IMR-90 (cell line): ENCODE results near the gene EFHC1. TPM values are rescaled to one million over a fixed set of nuclear protein-coding genes. Genes with fewer than 3 reads are reported as not detected.

ENCODE experiments used
- ATAC-seq: fragments of 200-7000 bp; cut with Tn5 transposase; 2 replicates; pipeline ENCODE4 v1.9.1; 2020; ENCODE audit warnings: low read depth, mild to moderate bottlenecking, moderate library complexity
- BruUV-seq: library from RNA; stranded (reverse); fragments of 400-500 nt; replicated peaks from 2 replicates; lab custom pipeline; 2021; lab: Mats Ljungman, UMichigan
- CTCF ChIA-PET: fragments of 300-600 bp; formaldehyde crosslinking; extraction: SDS; loops from one replicate; lab custom pipeline; 2021; ENCODE audit warnings: antibody characterized with exemption; lab: Yijun Ruan, JAX
- POLR2A ChIA-PET: fragments of 300-600 bp; sonication (Branson Sonifier 250); formaldehyde crosslinking; loops from one replicate; lab custom pipeline; 2022; ENCODE audit warnings: antibody characterized with exemption; ENCODE audit not compliant: unreplicated experiment; lab: Charles Lee
- DNase-seq: peaks from one replicate; pipeline ENCODE4 v3.0.0; 2013
- H2AFZ ChIP-seq: replicated peaks from 2 replicates; pipeline ENCODE3; 2013; ENCODE audit warnings: low read length, mild to moderate bottlenecking; ENCODE audit not compliant: poor library complexity
- H2AK5ac ChIP-seq: 2 replicates; pipeline ENCODE4 v1.6.1; 2013; ENCODE audit warnings: low read depth, low read length, inconsistent platforms
- H2AK9ac ChIP-seq: replicated peaks from 2 replicates; pipeline ENCODE3; 2013; ENCODE audit warnings: mild to moderate bottlenecking, low read depth, low read length, moderate library complexity; ENCODE audit not compliant: poor library complexity
- H2BK120ac ChIP-seq: 2 replicates; pipeline ENCODE4 v1.6.1; 2013; ENCODE audit warnings: low read depth, low read length, inconsistent platforms
- H2BK15ac ChIP-seq: 3 replicates; pipeline ENCODE4 v1.6.1; 2013; ENCODE audit warnings: low read depth, low read length, inconsistent platforms
- H2BK20ac ChIP-seq: 2 replicates; pipeline ENCODE4 v1.6.1; 2013; ENCODE audit warnings: low read depth, mild to moderate bottlenecking, inconsistent platforms, low read length, moderate library complexity
- H2BK5ac ChIP-seq: 2 replicates; pipeline ENCODE4 v1.6.1; 2013; ENCODE audit warnings: mild to moderate bottlenecking, low read depth, low read length, inconsistent platforms; ENCODE audit not compliant: poor library complexity, severe bottlenecking
- H3K14ac ChIP-seq: replicated peaks from 2 replicates; pipeline ENCODE4 v1.6.1; 2013; ENCODE audit warnings: low read depth, low read length, inconsistent platforms
- H3K18ac ChIP-seq: 2 replicates; pipeline ENCODE4 v1.6.1; 2013; ENCODE audit warnings: low read depth, low read length, control low read depth
- H3K23ac ChIP-seq: 2 replicates; pipeline ENCODE4 v1.6.1; 2013; ENCODE audit warnings: low read depth, low read length, inconsistent platforms
- H3K27ac ChIP-seq: 2 replicates; pipeline ENCODE4 v1.5.1; 2013; ENCODE audit warnings: mild to moderate bottlenecking, control low read depth, low read length; ENCODE audit not compliant: insufficient read depth
- H3K27me3 ChIP-seq: 2 replicates; pipeline ENCODE4 v1.6.1; 2013; ENCODE audit warnings: low read length; ENCODE audit not compliant: control insufficient read depth, insufficient read depth
- H3K36me3 ChIP-seq: 2 replicates; pipeline ENCODE4 v1.6.1; 2013; ENCODE audit warnings: low read length, mixed read lengths; ENCODE audit not compliant: control insufficient read depth, insufficient read depth
- H3K4ac ChIP-seq: 2 replicates; pipeline ENCODE4 v1.6.1; 2013; ENCODE audit warnings: low read depth, low read length, inconsistent platforms
- H3K4me1 ChIP-seq: 2 replicates; pipeline ENCODE4 v1.6.1; 2013; ENCODE audit warnings: low read length, mixed read lengths; ENCODE audit not compliant: control insufficient read depth, insufficient read depth
- H3K4me2 ChIP-seq: 2 replicates; pipeline ENCODE4 v1.6.1; 2013; ENCODE audit warnings: low read depth, mild to moderate bottlenecking, control low read depth, low read length, moderate library complexity
- H3K4me3 ChIP-seq: 2 replicates; pipeline ENCODE4 v1.5.1; 2013; ENCODE audit warnings: low read depth, mild to moderate bottlenecking, control low read depth, low read length, moderate library complexity; ENCODE audit not compliant: insufficient read depth
- H3K56ac ChIP-seq: 2 replicates; pipeline ENCODE4 v1.6.1; 2013; ENCODE audit warnings: low read length, inconsistent platforms; ENCODE audit not compliant: insufficient read depth; ENCODE audit errors: extremely low read depth
- H3K79me1 ChIP-seq, 2 experiments: 2 replicates each; pipeline ENCODE4 v1.6.1; 2013; ENCODE audit warnings: low read length in 2 of 2, inconsistent platforms in 1 of 2, low read depth in 1 of 2
- H3K9ac ChIP-seq: 2 replicates; pipeline ENCODE4 v1.6.1; 2013; ENCODE audit warnings: low read depth, low read length, control low read depth
- H3K9me1 ChIP-seq: 2 replicates; pipeline ENCODE4 v1.6.1; 2013; ENCODE audit warnings: low read length, inconsistent platforms; ENCODE audit not compliant: insufficient read depth
- H3K9me3 ChIP-seq: 2 replicates; pipeline ENCODE4 v1.6.1; 2013; ENCODE audit warnings: low read length; ENCODE audit not compliant: control insufficient read depth, insufficient read depth
- H4K20me1 ChIP-seq: 2 replicates; pipeline ENCODE4 v1.6.1; 2013; ENCODE audit warnings: low read length, inconsistent platforms; ENCODE audit not compliant: insufficient read depth
- H4K5ac ChIP-seq: 2 replicates; pipeline ENCODE4 v1.6.1; 2013; ENCODE audit warnings: mild to moderate bottlenecking, low read depth, low read length, control low read depth
- H4K8ac ChIP-seq, 2 experiments: 2 replicates each; pipeline ENCODE4 v1.6.1; 2013; ENCODE audit warnings: low read depth in 2 of 2, low read length in 2 of 2, control low read depth in 1 of 2, inconsistent platforms in 1 of 2
- H4K91ac ChIP-seq: 2 replicates; pipeline ENCODE4 v1.6.1; 2013; ENCODE audit warnings: low read depth, low read length, inconsistent platforms; ENCODE audit not compliant: insufficient read depth
- BHLHE40 ChIP-seq: fragments of 150-350 bp; IDR thresholded peaks from 2 replicates; pipeline ENCODE4 v1.6.1; 2016; ENCODE audit warnings: mild to moderate bottlenecking, low read depth, low read length
- RCOR1 ChIP-seq: IDR thresholded peaks from 2 replicates; pipeline ENCODE4 v1.6.1; 2012; ENCODE audit warnings: mild to moderate bottlenecking, low read length, improper control_type of control experiment; ENCODE audit not compliant: insufficient replicate concordance
- WGBS, 2 experiments: methylation state at CpG; one replicate each; pipeline versions ENCODE4 v1.1.5 to v1.1.7; 2013; ENCODE audit warnings: missing lambda C conversion rate in 2 of 2; ENCODE audit not compliant: insufficient read length in 1 of 2; ENCODE audit errors: extremely low coverage in 2 of 2; 5-methylcytosine and 5-hydroxymethylcytosine counted together
- dilution Hi-C: fragments of 300-500 bp; cut with HindIII; formaldehyde crosslinking; loops from one replicate; pipeline ENCODE4 v1.14.3; 2018; ENCODE audit warnings: low sequenced_read_pairs; ENCODE audit not compliant: unreplicated experiment
- in situ Hi-C: fragments of 300-500 bp; cut with MboI; formaldehyde crosslinking; loops from 3 replicates; pipeline ENCODE4 v1.14.3; 2019; ENCODE audit warnings: low sequenced_read_pairs, inconsistent platforms, mixed read lengths
- intact Hi-C: fragments of 100-400 bp; cut with micrococcal nuclease; formaldehyde crosslinking; loops from 2 replicates; pipeline ENCODE4 v1.10.0; 2022
- polyA plus RNA-seq, 3 experiments: library from polyadenylated mRNA; depleted of rRNA; stranded (reverse); fragments of >200 nt; gene quantifications; 2 replicates each; pipeline ENCODE4 v1.2.3, GENCODE V29; 2012; ENCODE audit warnings: low replicate concordance in 1 of 3
- total RNA-seq: library from RNA; depleted of rRNA; stranded (reverse); fragments of >200 nt; gene quantifications from 2 replicates; pipeline ENCODE4 v1.2.3, GENCODE V29; 2012

EFHC1 gene
- total and polyA plus RNA-seq, 2 of the 4 experiments (the other 2 are of a cell fraction), result 14.0 to 23.0 TPM

DNA sequence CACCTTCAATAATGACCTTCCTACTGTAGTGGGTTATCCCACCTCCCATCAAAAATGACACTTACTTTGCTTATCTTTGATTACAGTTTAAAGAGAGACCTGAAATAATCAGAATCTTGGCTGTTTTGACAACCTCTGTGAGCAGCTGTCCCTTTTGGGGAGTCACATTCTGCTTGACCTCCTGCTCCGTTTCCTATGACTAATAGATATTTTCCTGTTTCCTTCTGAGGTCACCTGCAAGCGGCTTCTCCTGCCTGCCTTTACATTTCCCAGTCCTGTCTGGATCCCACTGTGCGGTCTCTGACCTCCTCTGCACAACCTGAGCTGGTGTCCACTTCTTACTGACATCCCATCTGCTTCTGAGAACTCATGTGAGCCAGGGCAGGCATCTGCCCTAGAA, 102.5 kb downstream of the EFHC1 start:
- Histone ChIP-seq H3K9ac (no peak overlapping the region), H3K4me2 (peak overlapping the region; percentile 19; the same call in 1 of the 2 replicates), H3K36me3 (peaks cover 7% of the 10 kb centered on the region), H3K9me1 (peaks cover 23% of the 10 kb centered on the region), H3K4ac (peak overlapping the region; percentile 69), H2BK15ac (peak overlapping the region; percentile 68; the same call in 1 of the 3 replicates), H3K23ac (peak overlapping the region; percentile 45; the same call in 1 of the 2 replicates), H2BK20ac (peak overlapping the region; percentile 32), H3K79me1 (peaks cover 22 to 87% of the 10 kb centered on the region in 2 experiments), H2AK5ac (peak overlapping the region; percentile 80), H2AK9ac (no peak overlapping the region), H3K14ac (peak overlapping the region; percentile 80), H3K4me1 (peaks cover 28% of the 10 kb centered on the region), H2BK120ac (peak overlapping the region; percentile 77; the same call in 1 of the 2 replicates), H4K8ac (peak overlapping the region in 1 of 2 experiments; percentile 22; a peak in 2 of 4 replicates), H3K56ac (peak overlapping the region; percentile 26; the same call in 1 of the 2 replicates), H2AFZ (no peak overlapping the region), H3K4me3 (no peak overlapping the region), H4K91ac (peak overlapping the region; percentile 84), H3K27me3 (no peaks in the 10 kb centered on the region), H2BK5ac (peak overlapping the region; percentile 91), H3K9me3 (no peaks in the 10 kb centered on the region), H4K5ac (peak overlapping the region; percentile 57), H3K27ac (peak overlapping the region; percentile 64), H3K18ac (peak overlapping the region; percentile 92), H4K20me1 (peaks cover 12% of the 10 kb centered on the region; the same call in 1 of the 2 replicates)
- TF ChIP-seq BHLHE40 (no peak), RCOR1 (no peak)
- no CpG with 5 or more reads among the region's 3 CpGs for WGBS, 2 experiments
- CTCF ChIA-PET, result no interaction called here
- POLR2A ChIA-PET, result no interaction called here
- dilution Hi-C loops, result no loop called here
- in situ Hi-C loops, result no loop called here
- intact Hi-C loops, result no loop called here
- BruUV-seq, result no TSS peak
- no peak for ATAC-seq
- peak; percentile 51 for DNase-seq
